Mesodermal cell (in vitro differentiated cells): ENCODE results near the gene KREMEN1.

Experiments used
- H3K27ac ChIP-seq: 2 replicates; pipeline ENCODE4 v1.7.0; 2013; ENCODE audit warnings: mild to moderate bottlenecking, low read depth, low read length, moderate library complexity; ENCODE audit not compliant: severe bottlenecking
- H3K36me3 ChIP-seq: 2 replicates; pipeline ENCODE4 v1.7.1; 2013; ENCODE audit warnings: mild to moderate bottlenecking, low read length, moderate library complexity; ENCODE audit not compliant: control insufficient read depth, insufficient read depth
- H3K4me1 ChIP-seq: one replicate; pipeline ENCODE4 v1.7.1; 2013; ENCODE audit warnings: mild to moderate bottlenecking, low read length; ENCODE audit not compliant: insufficient read depth, control insufficient read depth, poor library complexity, severe bottlenecking
- H3K4me3 ChIP-seq: 2 replicates; pipeline ENCODE4 v1.7.0; 2013; ENCODE audit warnings: low read length, control low read depth, mild to moderate bottlenecking; ENCODE audit not compliant: insufficient read depth, poor library complexity, severe bottlenecking; ENCODE audit errors: extremely low read depth
- H3K9me3 ChIP-seq: 2 replicates; pipeline ENCODE4 v1.7.1; 2013; ENCODE audit warnings: mild to moderate bottlenecking, low read length, moderate library complexity; ENCODE audit not compliant: control insufficient read depth
- WGBS, 2 experiments: methylation state at CpG; one replicate each; pipeline ENCODE4 v1.1.5; 2013; ENCODE audit warnings: missing lambda C conversion rate in 2 of 2; ENCODE audit not compliant: insufficient coverage in 2 of 2; 5-methylcytosine and 5-hydroxymethylcytosine counted together

Gene KREMEN1

GRCh38 chr22:29154364-29155048 lies 81.7 kb downstream of the KREMEN1 start:
- Histone ChIP-seq H3K27ac (no peak overlapping the region), H3K4me1 (peaks cover 23% of the 10 kb centered on the region), H3K9me3 (no peaks in the 10 kb centered on the region), H3K36me3 (no peaks in the 10 kb centered on the region), H3K4me3 (no peak overlapping the region)
- 10% methylated on average over 19 of the region's 21 CpGs for WGBS, 2 experiments

- 100% methylated on average over 1 of the region's 1 CpG for WGBS, 2 experiments
- peaks cover 19% of the 10 kb centered on the region for H3K4me1 ChIP-seq
- no peaks in the 10 kb centered on the region for H3K36me3 ChIP-seq
- H3K4me3 ChIP-seq, result no peak overlapping the region
- no peak overlapping the region for H3K27ac ChIP-seq
- no peaks in the 10 kb centered on the region for H3K9me3 ChIP-seq
These were observed 83.1 kb downstream of the KREMEN1 start for GRCh38 chr22:29155966-29156365.

GRCh38 chr22:29156507-29156906 lies 83.7 kb downstream of the KREMEN1 start:
- WGBS, 2 experiments, result 0 to 40% methylated on average over 1 to 6 of the region's 9 CpGs
- no peaks in the 10 kb centered on the region for H3K9me3 ChIP-seq
- H3K36me3 ChIP-seq, result no peaks in the 10 kb centered on the region
- H3K27ac ChIP-seq, result no peak overlapping the region
- H3K4me3 ChIP-seq, result no peak overlapping the region
- peaks cover 19% of the 10 kb centered on the region for H3K4me1 ChIP-seq

- H3K27ac ChIP-seq, result no peak overlapping the region
- 90 to 96% methylated on average over 8 to 11 of the region's 11 CpGs for WGBS, 2 experiments
- H3K4me1 ChIP-seq, result peaks cover 8% of the 10 kb centered on the region
- H3K4me3 ChIP-seq, result no peak overlapping the region
- no peaks in the 10 kb centered on the region for H3K9me3 ChIP-seq
- H3K36me3 ChIP-seq, result no peaks in the 10 kb centered on the region
These were observed 85.1 kb downstream of the KREMEN1 start for GRCh38 chr22:29157759-29158535.

GRCh38 chr22:29158546-29158945 lies 85.7 kb downstream of the KREMEN1 start:
- Histone ChIP-seq H3K4me3 (no peak overlapping the region), H3K36me3 (no peaks in the 10 kb centered on the region), H3K27ac (no peak overlapping the region), H3K4me1 (peaks cover 4% of the 10 kb centered on the region), H3K9me3 (no peaks in the 10 kb centered on the region)
- 88 to 96% methylated on average over 5 of the region's 5 CpGs for WGBS, 2 experiments

- H3K27ac ChIP-seq, result no peak overlapping the region
- no peaks in the 10 kb centered on the region for H3K9me3 ChIP-seq
- no peaks in the 10 kb centered on the region for H3K36me3 ChIP-seq
- H3K4me1 ChIP-seq, result no peaks in the 10 kb centered on the region
- 85 to 94% methylated on average over 9 to 13 of the region's 13 CpGs for WGBS, 2 experiments
- no peak overlapping the region for H3K4me3 ChIP-seq
These were observed 91.0 kb downstream of the KREMEN1 start for GRCh38 chr22:29163808-29164207.

- Histone ChIP-seq H3K4me1 (no peaks in the 10 kb centered on the region), H3K9me3 (no peaks in the 10 kb centered on the region), H3K27ac (no peak overlapping the region), H3K36me3 (no peaks in the 10 kb centered on the region), H3K4me3 (no peak overlapping the region)
- 88 to 92% methylated on average over 7 to 8 of the region's 11 CpGs for WGBS, 2 experiments
These were observed 92.7 kb downstream of the KREMEN1 start for GRCh38 chr22:29165321-29166060.

GRCh38 chr22:29166180-29166579 lies 93.3 kb downstream of the KREMEN1 start:
- Histone ChIP-seq H3K4me1 (no peaks in the 10 kb centered on the region), H3K9me3 (no peaks in the 10 kb centered on the region), H3K27ac (no peak overlapping the region), H3K36me3 (no peaks in the 10 kb centered on the region), H3K4me3 (no peak overlapping the region)
- 90 to 94% methylated on average over 2 to 3 of the region's 6 CpGs for WGBS, 2 experiments

GRCh38 chr22:29167032-29167911 lies 94.4 kb downstream of the KREMEN1 start:
- Histone ChIP-seq H3K4me3 (no peak overlapping the region), H3K27ac (no peak overlapping the region), H3K9me3 (no peaks in the 10 kb centered on the region), H3K4me1 (no peaks in the 10 kb centered on the region), H3K36me3 (no peaks in the 10 kb centered on the region)
- 92 to 96% methylated on average over 11 to 19 of the region's 22 CpGs for WGBS, 2 experiments

- WGBS, 2 experiments, result 90 to 91% methylated on average over 6 to 8 of the region's 10 CpGs
These were observed 98.9 kb downstream of the KREMEN1 start for GRCh38 chr22:29171721-29172120.

More at GRCh38 chr22:29171721-29172120, 98.9 kb downstream of the KREMEN1 start:
- H3K4me1 ChIP-seq, result no peaks in the 10 kb centered on the region
- no peak overlapping the region for H3K27ac ChIP-seq
- H3K4me3 ChIP-seq, result no peak overlapping the region
- H3K9me3 ChIP-seq, result peaks cover 6% of the 10 kb centered on the region
- no peaks in the 10 kb centered on the region for H3K36me3 ChIP-seq
